ENCODE data around the gene ZBTB16. TPM values are rescaled to one million over a fixed set of nuclear protein-coding genes. Genes with fewer than 3 reads are reported as not detected.

The ZBTB16 gene
- total and polyA plus RNA-seq, 4 donors: 8.9 to 140 (median 34.5) TPM

DNA sequence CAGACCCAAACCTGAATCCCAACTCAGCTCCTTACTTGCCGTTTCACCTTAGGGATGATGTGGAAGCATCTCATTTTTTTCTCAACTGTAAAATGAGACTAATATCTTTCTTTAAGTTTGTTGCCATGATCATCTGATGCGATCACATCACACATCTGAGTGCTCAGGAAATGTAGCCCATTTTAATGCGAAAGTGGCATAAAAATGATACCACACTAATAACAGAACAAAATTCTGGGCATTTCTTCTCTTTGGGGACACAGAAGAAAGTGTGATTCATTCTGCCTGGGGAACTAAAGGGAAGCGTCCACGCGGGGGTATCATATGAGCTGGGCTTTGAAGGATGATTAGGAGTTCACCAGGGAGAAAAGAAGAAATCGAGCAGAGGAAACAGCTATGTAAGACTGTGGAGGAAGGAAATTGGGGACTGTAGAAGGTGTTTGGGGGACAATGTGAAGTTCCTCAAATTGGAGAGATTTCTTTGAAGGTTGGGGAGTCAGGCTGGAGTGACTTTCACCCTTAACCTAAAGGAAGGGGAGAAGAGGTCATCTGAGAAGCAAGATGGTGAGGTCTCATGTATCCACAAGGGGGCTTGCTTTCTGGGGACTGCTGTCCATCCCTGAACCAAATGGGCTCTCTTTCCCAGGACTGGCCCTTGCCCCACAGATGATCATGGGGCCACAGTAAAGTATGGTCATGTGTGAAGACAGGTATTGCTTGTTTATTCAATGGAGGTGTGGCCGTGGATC lies 187.0 kb downstream of the ZBTB16 start:
- Histone ChIP-seq H3K4me1 (ENCODE audit: control insufficient read depth in 4 of 4, insufficient read depth in 4 of 4, low read length in 3 of 4) (no peaks in the 10 kb centered on the region), H3K27me3 (ENCODE audit: control insufficient read depth in 4 of 4, insufficient read depth in 4 of 4, low read length in 3 of 4) (no peaks in the 10 kb centered on the region), H3K36me3 (ENCODE audit: control insufficient read depth in 4 of 4, insufficient read depth in 3 of 4, low read depth in 1 of 4, low read length in 3 of 4) (peaks cover 28 to 82% (median 48%) of the 10 kb centered on the region in 4 donors), H3K4me3 (ENCODE audit: low read depth in 1 of 3, low read length in 3 of 3) (no peak overlapping the region), H3K27ac (ENCODE audit: low read depth in 1 of 2, low read length in 2 of 2) (no peak overlapping the region), H3K9me3 (ENCODE audit: control insufficient read depth in 4 of 4, low read length in 3 of 4) (no peaks in the 10 kb centered on the region), H3K9ac (ENCODE audit: low read depth in 1 of 2, low read length in 2 of 2) (no peak overlapping the region)
- DNase-seq (ENCODE audit: low spot score): no peak
- no peak for TF ChIP-seq RAD21 (IDR thresholded peaks at IDR 0.05)
- TF ChIP-seq HNF4G (IDR thresholded peaks at IDR 0.05): no peak
- no peak for TF ChIP-seq RXRA (IDR thresholded peaks at IDR 0.05)
- no peak for TF ChIP-seq EGR1 (IDR thresholded peaks at IDR 0.05; ENCODE audit: low read depth in 2 of 2)
- 95% methylated on average over 8 of the region's 8 CpGs for WGBS

DNA sequence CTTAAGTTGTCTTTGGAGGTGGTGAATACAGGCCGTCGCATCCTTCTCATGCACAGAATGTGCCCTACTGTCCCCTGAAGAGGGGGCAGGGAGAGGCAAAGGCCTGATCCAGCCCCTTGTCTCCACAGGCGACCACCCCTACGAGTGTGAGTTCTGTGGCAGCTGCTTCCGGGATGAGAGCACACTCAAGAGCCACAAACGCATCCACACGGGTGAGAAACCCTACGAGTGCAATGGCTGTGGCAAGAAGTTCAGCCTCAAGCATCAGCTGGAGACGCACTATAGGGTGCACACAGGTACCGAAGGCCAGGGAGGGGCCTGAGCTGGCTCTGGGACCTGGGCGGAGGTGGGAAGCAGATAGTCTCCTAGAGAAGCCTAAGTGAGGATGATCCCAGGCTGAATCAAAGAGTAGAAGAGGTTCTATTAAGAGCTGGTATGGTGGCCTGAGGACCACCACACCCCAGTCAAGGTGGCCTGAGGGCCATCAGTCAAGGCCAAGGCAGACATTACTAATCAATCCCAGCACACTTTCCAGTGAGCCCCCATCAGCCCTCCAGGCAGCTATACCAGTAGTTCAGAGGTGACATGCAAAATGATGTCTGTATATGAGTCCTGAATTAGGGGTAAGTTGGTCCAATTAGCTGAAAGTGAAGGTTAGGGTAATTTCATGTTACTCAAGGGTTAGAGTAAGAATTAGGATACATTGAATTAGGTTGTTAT lies 187.7 kb downstream of the ZBTB16 start:
- DNase-seq (ENCODE audit: low spot score): no peak
- H3K9me3 ChIP-seq (ENCODE audit: control insufficient read depth in 4 of 4, low read length in 3 of 4): no peaks in the 10 kb centered on the region
- no peaks in the 10 kb centered on the region for H3K27me3 ChIP-seq (ENCODE audit: control insufficient read depth in 4 of 4, insufficient read depth in 4 of 4, low read length in 3 of 4)
- H3K4me3 ChIP-seq (ENCODE audit: low read depth in 1 of 3, low read length in 3 of 3): no peak overlapping the region
- H3K4me1 ChIP-seq (ENCODE audit: control insufficient read depth in 4 of 4, insufficient read depth in 4 of 4, low read length in 3 of 4): no peaks in the 10 kb centered on the region
- 96% methylated on average over 11 of the region's 11 CpGs for WGBS
- peaks cover 28 to 81% (median 50%) of the 10 kb centered on the region in 4 donors for H3K36me3 ChIP-seq (ENCODE audit: control insufficient read depth in 4 of 4, insufficient read depth in 3 of 4, low read depth in 1 of 4, low read length in 3 of 4)
- no peak for TF ChIP-seq YY1 (IDR thresholded peaks at IDR 0.05)
- TF ChIP-seq, protein P1, sequence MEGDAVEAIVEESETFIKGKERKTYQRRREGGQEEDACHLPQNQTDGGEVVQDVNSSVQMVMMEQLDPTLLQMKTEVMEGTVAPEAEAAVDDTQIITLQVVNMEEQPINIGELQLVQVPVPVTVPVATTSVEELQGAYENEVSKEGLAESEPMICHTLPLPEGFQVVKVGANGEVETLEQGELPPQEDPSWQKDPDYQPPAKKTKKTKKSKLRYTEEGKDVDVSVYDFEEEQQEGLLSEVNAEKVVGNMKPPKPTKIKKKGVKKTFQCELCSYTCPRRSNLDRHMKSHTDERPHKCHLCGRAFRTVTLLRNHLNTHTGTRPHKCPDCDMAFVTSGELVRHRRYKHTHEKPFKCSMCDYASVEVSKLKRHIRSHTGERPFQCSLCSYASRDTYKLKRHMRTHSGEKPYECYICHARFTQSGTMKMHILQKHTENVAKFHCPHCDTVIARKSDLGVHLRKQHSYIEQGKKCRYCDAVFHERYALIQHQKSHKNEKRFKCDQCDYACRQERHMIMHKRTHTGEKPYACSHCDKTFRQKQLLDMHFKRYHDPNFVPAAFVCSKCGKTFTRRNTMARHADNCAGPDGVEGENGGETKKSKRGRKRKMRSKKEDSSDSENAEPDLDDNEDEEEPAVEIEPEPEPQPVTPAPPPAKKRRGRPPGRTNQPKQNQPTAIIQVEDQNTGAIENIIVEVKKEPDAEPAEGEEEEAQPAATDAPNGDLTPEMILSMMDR (IDR thresholded peaks at IDR 0.05; ENCODE audit: low read depth, low read length, missing input control): no peak
- TF ChIP-seq, protein P2, sequence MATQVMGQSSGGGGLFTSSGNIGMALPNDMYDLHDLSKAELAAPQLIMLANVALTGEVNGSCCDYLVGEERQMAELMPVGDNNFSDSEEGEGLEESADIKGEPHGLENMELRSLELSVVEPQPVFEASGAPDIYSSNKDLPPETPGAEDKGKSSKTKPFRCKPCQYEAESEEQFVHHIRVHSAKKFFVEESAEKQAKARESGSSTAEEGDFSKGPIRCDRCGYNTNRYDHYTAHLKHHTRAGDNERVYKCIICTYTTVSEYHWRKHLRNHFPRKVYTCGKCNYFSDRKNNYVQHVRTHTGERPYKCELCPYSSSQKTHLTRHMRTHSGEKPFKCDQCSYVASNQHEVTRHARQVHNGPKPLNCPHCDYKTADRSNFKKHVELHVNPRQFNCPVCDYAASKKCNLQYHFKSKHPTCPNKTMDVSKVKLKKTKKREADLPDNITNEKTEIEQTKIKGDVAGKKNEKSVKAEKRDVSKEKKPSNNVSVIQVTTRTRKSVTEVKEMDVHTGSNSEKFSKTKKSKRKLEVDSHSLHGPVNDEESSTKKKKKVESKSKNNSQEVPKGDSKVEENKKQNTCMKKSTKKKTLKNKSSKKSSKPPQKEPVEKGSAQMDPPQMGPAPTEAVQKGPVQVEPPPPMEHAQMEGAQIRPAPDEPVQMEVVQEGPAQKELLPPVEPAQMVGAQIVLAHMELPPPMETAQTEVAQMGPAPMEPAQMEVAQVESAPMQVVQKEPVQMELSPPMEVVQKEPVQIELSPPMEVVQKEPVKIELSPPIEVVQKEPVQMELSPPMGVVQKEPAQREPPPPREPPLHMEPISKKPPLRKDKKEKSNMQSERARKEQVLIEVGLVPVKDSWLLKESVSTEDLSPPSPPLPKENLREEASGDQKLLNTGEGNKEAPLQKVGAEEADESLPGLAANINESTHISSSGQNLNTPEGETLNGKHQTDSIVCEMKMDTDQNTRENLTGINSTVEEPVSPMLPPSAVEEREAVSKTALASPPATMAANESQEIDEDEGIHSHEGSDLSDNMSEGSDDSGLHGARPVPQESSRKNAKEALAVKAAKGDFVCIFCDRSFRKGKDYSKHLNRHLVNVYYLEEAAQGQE (IDR thresholded peaks at IDR 0.05): no peak
- TF ChIP-seq EGR1 (IDR thresholded peaks at IDR 0.05; ENCODE audit: low read depth in 2 of 2): no peak
- TF ChIP-seq HNF4A (conservative IDR thresholded peaks at IDR 0.05): no peak
- TF ChIP-seq RAD21 (IDR thresholded peaks at IDR 0.05): no peak
- no peak for TF ChIP-seq HNF4G (IDR thresholded peaks at IDR 0.05)
- TF ChIP-seq, protein P3, sequence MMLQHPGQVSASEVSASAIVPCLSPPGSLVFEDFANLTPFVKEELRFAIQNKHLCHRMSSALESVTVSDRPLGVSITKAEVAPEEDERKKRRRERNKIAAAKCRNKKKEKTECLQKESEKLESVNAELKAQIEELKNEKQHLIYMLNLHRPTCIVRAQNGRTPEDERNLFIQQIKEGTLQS (IDR thresholded peaks at IDR 0.05): no peak
- TF ChIP-seq, protein P4, sequence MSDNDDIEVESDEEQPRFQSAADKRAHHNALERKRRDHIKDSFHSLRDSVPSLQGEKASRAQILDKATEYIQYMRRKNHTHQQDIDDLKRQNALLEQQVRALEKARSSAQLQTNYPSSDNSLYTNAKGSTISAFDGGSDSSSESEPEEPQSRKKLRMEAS (IDR thresholded peaks at IDR 0.05): no peak
- no peak for TF ChIP-seq NR2F2 (IDR thresholded peaks at IDR 0.05)
- no peak for TF ChIP-seq FOXA2 (IDR thresholded peaks at IDR 0.05)
- no peak for TF ChIP-seq GABPA (IDR thresholded peaks at IDR 0.05 in 1 of 2, conservative IDR thresholded peaks at IDR 0.05 in 1 of 2)
- no peak for TF ChIP-seq SP1 (IDR thresholded peaks at IDR 0.05)
- TF ChIP-seq, protein P5, sequence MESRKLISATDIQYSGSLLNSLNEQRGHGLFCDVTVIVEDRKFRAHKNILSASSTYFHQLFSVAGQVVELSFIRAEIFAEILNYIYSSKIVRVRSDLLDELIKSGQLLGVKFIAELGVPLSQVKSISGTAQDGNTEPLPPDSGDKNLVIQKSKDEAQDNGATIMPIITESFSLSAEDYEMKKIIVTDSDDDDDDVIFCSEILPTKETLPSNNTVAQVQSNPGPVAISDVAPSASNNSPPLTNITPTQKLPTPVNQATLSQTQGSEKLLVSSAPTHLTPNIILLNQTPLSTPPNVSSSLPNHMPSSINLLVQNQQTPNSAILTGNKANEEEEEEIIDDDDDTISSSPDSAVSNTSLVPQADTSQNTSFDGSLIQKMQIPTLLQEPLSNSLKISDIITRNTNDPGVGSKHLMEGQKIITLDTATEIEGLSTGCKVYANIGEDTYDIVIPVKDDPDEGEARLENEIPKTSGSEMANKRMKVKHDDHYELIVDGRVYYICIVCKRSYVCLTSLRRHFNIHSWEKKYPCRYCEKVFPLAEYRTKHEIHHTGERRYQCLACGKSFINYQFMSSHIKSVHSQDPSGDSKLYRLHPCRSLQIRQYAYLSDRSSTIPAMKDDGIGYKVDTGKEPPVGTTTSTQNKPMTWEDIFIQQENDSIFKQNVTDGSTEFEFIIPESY (IDR thresholded peaks at IDR 0.05): no peak
- no peak for TF ChIP-seq JUND (IDR thresholded peaks at IDR 0.05)
- no peak for TF ChIP-seq RXRA (IDR thresholded peaks at IDR 0.05)
- no peak for TF ChIP-seq FOXA1 (IDR thresholded peaks at IDR 0.05)
- no peak for TF ChIP-seq TAF1 (conservative IDR thresholded peaks at IDR 0.05)
- H3K9ac ChIP-seq (ENCODE audit: low read depth in 1 of 2, low read length in 2 of 2): no peak overlapping the region
- H3K27ac ChIP-seq (ENCODE audit: low read depth in 1 of 2, low read length in 2 of 2): no peak overlapping the region

Measured in liver (tissue), 9 donors.